ENCODE measurements around the gene CCS.
"Not testable (repeated sequence)": the region's sequence is repeated elsewhere in the genome, so short reads cannot be mapped to it uniquely, and the experiment has no call there.

The CCS gene, protein sequence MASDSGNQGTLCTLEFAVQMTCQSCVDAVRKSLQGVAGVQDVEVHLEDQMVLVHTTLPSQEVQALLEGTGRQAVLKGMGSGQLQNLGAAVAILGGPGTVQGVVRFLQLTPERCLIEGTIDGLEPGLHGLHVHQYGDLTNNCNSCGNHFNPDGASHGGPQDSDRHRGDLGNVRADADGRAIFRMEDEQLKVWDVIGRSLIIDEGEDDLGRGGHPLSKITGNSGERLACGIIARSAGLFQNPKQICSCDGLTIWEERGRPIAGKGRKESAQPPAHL

DNA sequence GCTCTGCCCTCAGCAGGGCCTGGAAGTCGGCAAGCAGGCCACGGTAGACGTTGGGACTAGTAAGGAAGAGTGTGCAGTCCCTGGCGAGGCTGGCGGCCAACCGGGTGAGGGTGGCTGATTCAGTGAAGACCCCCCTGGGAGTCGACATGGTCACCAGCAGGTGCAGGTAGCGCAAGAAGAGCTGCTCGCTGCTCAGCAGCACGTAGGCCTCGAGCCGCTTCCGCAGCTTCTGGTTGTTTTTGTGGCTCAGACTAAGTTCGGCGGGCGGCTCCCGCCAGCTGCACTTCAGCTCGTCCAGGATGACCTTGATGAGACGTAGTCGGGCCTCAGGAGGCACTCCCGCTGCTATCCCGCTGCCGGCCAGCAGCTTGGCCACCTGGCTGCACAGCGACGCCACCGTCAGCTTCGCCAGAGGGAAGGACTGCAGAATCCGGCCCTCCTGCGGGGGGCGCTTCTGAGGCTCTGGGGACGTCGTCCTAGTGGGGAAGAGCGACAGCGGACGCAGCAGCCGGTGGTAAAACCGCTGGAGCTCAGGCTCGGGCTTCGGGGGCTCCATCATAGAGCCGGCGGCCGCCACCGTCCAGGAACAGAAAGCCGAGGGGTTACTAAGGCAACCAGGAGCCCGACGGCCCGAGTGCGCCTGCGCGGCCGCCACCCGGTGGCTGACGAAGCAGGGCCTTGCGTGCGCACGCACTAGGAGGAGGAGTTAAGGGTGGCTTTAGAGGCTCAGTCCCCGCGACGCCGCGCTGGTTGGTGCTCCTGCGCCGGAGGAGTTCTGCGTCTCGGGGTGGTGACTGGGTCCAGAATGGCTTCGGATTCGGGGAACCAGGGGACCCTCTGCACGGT lies at the start of gene CCS, which contains the start of gene CCDC87:
Gene CCS (plus strand): TSS at position 729 of the 846 bp plus-strand sequence. CDS start 77 bp downstream, at position 806.
Gene CCDC87 (minus strand): TSS at position 607 of the 846 bp plus-strand sequence. CDS start 48 bp downstream, at position 559.
- DNase-seq = peak; percentile 56 to 87

DNA sequence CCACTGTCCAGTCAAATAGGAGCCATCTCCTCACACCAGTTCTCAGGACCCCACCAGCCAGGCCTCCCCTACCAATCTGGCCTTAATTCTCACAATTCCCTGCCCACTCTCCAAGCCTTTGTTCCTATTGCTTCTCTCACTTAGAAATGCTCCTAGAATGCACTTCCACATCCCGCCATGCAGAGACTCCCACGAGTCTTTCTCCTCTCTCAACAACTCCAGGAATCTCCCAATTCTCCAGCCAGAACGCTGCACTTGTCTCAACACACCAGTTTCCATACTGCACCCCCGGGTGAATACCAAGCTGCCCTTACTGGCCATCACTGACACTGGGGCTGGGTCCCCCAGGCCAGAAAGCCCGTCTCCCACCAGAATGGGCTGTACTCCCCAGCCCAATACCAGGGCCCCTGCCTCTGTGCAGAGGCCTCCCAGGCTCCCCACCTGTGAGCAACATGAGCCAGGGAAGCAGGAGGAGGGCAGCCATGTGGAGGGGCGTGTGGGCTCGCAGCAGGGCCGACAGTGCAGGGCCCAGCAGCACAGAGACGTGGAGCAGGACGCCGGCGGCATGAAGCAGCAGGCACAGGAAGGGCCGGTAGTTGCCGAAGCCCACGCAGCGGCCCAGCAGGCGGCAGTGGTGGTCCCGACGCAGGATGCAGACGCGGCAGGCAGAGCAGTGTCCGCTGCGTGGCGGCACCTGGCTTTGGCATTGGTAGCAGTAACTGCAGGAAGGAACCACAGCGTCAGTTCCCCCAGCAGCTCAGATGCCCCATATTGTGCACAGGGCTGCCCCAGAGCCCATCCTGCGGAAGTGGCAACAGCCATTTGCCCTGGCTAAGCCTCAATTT lies 49.5 kb upstream of the CCS start:
- DNase-seq = no peak

GRCh38 chr11:66544952-66545351 lies 48.0 kb upstream of the CCS start:
- not testable (repeated sequence) for DNase-seq

- DNase-seq = peak; percentile 74 to 85
Measured at GRCh38 chr11:66545701-66546367, 47.2 kb upstream of the CCS start, which contains the start of gene ZDHHC24. TSS of gene ZDHHC24 (minus strand) at chr11:66546048. CDS start at chr11:66546003, 45 bp downstream.

DNA sequence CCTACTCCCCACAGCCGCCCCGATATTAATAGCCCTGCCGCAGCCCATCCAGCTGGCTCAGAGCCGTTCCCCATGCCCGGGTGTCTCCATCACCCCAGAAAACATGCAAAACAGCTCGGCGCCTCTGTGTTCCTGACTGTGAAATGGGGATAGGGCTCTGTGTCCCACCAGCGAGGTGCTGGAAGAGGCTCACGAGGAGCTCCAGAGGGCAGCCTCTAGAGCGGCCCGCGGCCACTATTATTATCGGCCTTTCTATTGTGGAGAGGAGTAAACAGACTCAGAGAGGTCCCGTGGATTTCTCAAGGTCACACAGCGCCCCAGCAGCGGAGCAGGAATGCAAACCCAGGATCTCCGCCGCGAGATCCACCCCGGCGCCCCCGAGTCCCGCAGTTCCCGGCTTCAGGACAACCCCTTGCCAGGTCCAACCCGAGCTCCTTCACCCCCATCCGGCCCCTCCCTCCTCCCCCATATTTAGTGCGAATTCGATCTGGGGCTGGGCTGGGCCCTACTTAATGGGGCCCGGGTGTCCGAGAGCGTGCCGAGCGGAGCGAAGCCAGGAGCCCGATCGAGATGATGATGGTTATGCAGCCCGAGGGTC lies 46.5 kb upstream of the CCS start, which contains the start of gene ACTN3:
Gene ACTN3 (plus strand): TSS at position 536 of the 598 bp plus-strand sequence. CDS start 35 bp downstream, at position 571.
- DNase-seq = no peak

GRCh38 chr11:66546966-66547661 lies 45.9 kb upstream of the CCS start:
- no peak for DNase-seq

DNA sequence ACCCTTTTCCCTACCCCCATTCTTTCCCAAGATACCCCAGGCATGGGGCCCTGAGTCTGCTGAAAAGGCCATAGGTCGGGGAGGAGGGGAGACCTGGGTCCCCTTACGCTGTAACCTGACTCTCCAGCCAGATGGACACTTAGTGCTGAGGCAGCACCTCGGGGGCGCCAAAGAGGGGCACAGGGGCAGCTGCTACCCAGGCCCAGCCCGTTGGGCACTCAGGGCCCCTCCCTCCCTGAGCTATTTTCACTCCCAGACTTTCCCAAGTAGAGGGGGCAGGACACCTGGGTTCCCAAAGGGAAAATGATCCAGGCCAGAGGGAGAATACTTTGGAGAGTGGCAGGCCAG lies 45.3 kb upstream of the CCS start:
- no peak for DNase-seq

DNA sequence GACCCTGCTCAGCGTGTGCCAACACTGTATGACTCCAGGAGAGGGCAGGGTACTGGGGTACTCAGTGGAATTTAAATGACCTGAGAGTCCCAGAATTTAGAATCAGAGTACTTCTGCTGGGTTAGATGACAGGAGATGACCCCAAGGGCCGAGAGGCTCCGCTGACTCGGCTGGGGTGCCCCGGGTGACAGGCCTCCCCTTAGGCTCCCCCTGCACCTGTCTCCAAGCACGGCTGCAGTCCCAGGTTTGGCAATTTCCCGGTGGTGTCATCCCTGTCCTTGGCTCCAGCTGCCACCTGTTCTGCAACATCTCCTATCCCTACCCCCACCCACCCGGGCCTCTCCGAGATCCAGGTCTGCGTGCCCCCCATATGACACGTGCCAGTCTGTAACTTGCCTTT lies 44.9 kb upstream of the CCS start:
- DNase-seq = no peak

DNA sequence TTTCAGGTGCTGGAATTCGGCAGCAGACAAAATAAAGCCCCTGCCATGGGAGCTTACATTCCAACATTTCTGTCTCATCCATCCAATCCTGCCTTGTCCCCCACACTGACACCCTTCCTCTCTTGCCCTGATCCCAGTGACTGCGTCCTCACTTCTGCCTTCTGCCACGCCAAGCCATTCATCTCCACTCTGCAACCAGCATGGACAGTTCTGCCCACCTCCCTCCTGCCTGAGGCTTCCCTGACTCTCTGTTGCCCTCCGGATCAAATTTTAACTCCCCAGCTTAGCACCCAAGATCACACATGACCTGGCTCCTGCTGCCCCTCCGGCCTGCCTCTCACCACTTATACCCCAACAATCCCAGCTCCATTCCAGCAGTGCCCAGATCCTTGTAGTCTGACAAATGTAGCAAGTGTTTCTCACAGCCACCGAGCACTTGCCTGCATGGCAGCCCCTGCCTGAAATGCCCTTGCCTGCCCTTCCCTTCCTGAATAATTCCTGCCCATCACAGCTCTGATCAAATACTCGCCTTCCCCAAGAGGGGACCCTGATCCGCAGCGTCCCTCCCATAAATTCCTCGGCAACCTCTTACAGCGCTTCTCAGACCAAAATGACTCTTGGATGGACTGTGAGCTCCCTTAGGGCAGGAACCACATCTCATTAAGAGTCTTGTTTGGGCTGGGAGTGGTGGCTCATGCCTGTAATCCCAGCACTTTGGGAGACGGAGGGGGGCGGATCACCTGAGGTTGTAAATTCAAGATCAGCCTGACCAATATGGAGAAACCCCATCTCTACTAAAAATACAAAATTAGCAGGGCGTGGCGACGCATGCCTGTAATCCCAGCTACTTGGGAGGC lies 44.0 kb upstream of the CCS start:
- no peak for DNase-seq

DNA sequence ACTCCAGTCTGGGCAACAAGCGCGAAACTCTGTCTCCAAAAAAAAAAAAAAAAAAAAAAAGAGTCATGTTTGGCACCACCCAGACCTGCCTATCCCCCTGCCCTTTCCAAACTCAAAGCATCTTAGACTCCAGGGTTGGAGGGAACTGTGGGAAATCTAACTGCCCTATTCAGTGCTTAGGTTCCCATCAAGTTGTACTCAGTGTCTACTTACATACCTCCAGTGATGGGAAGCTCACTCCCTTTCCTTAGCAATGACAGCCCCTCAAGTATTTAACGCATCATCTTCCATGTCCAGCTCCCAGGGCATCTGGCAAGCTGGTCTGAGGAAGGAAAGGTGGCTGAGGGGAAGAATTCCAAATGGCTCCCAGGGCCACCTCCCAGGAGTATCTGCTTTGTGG lies 43.3 kb upstream of the CCS start:
- DNase-seq = no peak

- no peak for DNase-seq
Measured at GRCh38 chr11:66550887-66551286, 42.1 kb upstream of the CCS start.

DNA sequence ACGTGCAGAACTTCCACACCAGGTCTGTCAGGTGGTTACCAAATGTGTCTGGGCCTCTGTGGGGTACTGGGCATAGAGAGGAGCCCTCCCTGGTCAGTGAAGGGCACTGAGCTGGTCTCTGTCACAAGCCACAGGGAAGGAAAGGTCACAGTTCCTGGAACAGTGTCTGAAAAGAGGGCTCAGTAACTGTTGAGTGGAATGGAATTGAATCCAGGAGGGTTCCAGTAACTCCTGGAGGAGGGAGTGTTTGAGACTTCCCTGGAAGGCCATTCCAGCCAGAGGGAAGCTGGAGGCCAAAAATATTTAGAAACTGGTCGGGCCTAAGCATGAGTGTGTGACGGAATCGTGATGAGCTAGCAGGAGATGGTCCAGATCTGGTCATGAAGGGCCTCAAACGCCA lies 38.4 kb upstream of the CCS start:
- DNase-seq = no peak

GRCh38 chr11:66555416-66555815 lies 37.6 kb upstream of the CCS start:
- DNase-seq = no peak

GRCh38 chr11:66556086-66556485 lies 36.9 kb upstream of the CCS start:
- no peak for DNase-seq

- DNase-seq = no peak
Measured at GRCh38 chr11:66557733-66558326, 35.2 kb upstream of the CCS start.

DNA sequence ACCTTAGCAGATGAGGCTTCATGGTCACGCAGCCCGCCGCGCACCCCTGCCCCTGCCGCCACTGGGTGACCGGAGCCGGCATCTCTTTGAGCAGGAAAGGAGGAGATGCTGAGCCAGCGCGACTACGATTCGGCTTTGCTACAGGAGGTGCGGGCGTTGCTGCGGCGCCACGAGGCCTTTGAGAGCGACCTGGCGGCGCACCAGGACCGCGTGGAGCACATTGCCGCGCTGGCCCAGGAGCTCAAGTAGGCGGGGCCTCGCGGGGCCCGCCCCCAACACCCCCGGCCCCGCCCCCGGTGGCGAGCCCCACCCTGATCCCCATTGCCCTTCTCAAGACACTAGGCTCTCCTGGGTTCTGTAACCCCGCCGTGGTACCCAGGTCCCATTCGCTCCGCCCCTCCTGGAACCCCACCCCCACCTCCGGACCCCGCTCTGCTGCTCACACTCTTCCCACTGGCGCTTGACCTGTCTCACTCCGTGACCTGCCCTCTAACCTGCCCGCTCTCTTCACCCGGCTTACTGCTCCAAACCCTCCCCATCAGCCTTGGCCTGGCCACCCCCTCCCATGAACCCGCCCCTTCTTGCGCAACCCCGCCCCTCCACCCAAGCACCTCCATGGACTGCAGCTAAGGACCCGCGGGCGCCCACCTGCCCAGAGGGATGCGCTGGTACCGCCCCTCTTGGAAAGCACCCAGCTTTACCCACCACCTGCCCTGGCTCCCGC lies 33.7 kb upstream of the CCS start:
- no peak for DNase-seq

GRCh38 chr11:66559866-66560676 lies 32.9 kb upstream of the CCS start:
- no peak for DNase-seq
